ENCODE data around the gene CRYBA4. TPM values are rescaled to one million over a fixed set of nuclear protein-coding genes. Genes with fewer than 3 reads are reported as not detected.

Gene CRYBA4
- total RNA-seq, 1 experiment from 2014 or later = not detected

- Mint-ChIP-seq H3K27ac (ENCODE audit: low read depth, unreplicated experiment) (no peak overlapping the region), H3K27me3 (ENCODE audit: insufficient read depth, unreplicated experiment) (no peaks in the 10 kb centered on the region), H3K9me3 (ENCODE audit: unreplicated experiment) (no peaks in the 10 kb centered on the region), H3K4me1 (ENCODE audit: insufficient read depth, unreplicated experiment) (no peaks in the 10 kb centered on the region), H3K4me3 (ENCODE audit: unreplicated experiment) (no peak overlapping the region), H3K36me3 (ENCODE audit: insufficient read depth, unreplicated experiment) (peaks cover 6% of the 10 kb centered on the region)
- ChIA-PET POLR2A (no interaction called here), CTCF (no interaction called here)
- TF ChIP-seq CTCF (IDR thresholded peaks at IDR 0.05; ENCODE audit: unreplicated experiment) = no peak
- intact Hi-C loops (cut with micrococcal nuclease) = no loop called here
- no TSS peak for BruUV-seq (replicated peaks)
- no peak for DNase-seq (ENCODE audit: unreplicated experiment)
These were observed 44.7 kb upstream of the CRYBA4 start for GRCh38 chr22:26577081-26577480.

- Mint-ChIP-seq H3K4me1 (ENCODE audit: insufficient read depth, unreplicated experiment) (peaks cover 7% of the 10 kb centered on the region), H3K36me3 (ENCODE audit: insufficient read depth, unreplicated experiment) (no peaks in the 10 kb centered on the region), H3K9me3 (ENCODE audit: unreplicated experiment) (no peaks in the 10 kb centered on the region), H3K27ac (ENCODE audit: low read depth, unreplicated experiment) (no peak overlapping the region), H3K4me3 (ENCODE audit: unreplicated experiment) (no peak overlapping the region), H3K27me3 (ENCODE audit: insufficient read depth, unreplicated experiment) (no peaks in the 10 kb centered on the region)
- POLR2A ChIA-PET = no interaction called here
- no TSS peak for BruUV-seq (replicated peaks)
- no peak for TF ChIP-seq CTCF (IDR thresholded peaks at IDR 0.05; ENCODE audit: unreplicated experiment)
- no peak for DNase-seq (ENCODE audit: unreplicated experiment)
- CTCF ChIA-PET = interaction anchor here (0.6 kb wide), 1 partner anchor 10 kb away, joined by 3 read pairs; the partner anchor contains the start of gene TPST2
- intact Hi-C loops (cut with micrococcal nuclease) = no loop called here
These were observed 42.4 kb upstream of the CRYBA4 start for GRCh38 chr22:26579331-26579886.

GRCh38 chr22:26580240-26580962 is 41.4 kb upstream of the CRYBA4 start:
- DNase-seq (ENCODE audit: unreplicated experiment) = no peak
- CTCF ChIA-PET = interaction anchor here (0.6 kb wide), 1 partner anchor 9 kb away, joined by 3 read pairs; the partner anchor contains the start of gene TPST2
- H3K4me1 Mint-ChIP-seq (ENCODE audit: insufficient read depth, unreplicated experiment) = peaks cover 16% of the 10 kb centered on the region
- H3K4me3 Mint-ChIP-seq (ENCODE audit: unreplicated experiment) = no peak overlapping the region
- no peaks in the 10 kb centered on the region for H3K36me3 Mint-ChIP-seq (ENCODE audit: insufficient read depth, unreplicated experiment)
- H3K9me3 Mint-ChIP-seq (ENCODE audit: unreplicated experiment) = no peaks in the 10 kb centered on the region
- POLR2A ChIA-PET = no interaction called here
- intact Hi-C loops (cut with micrococcal nuclease) = no loop called here
- H3K27ac Mint-ChIP-seq (ENCODE audit: low read depth, unreplicated experiment) = no peak overlapping the region
- no TSS peak for BruUV-seq (replicated peaks)
- H3K27me3 Mint-ChIP-seq (ENCODE audit: insufficient read depth, unreplicated experiment) = no peaks in the 10 kb centered on the region
- TF ChIP-seq CTCF (IDR thresholded peaks at IDR 0.05; ENCODE audit: unreplicated experiment) = no peak

- intact Hi-C loops (cut with micrococcal nuclease) = no loop called here
- CTCF ChIA-PET = interaction anchor here (0.6 to 0.7 kb wide), 2 partner anchors 18 to 997 kb away, joined by 3 read pairs; no protein-coding TSS in a partner anchor
- POLR2A ChIA-PET = interaction anchor here (1.1 kb wide), 1 partner anchor 9 kb away, joined by 3 read pairs; the partner anchor contains the start of gene TPST2
- Mint-ChIP-seq H3K9me3 (ENCODE audit: unreplicated experiment) (no peaks in the 10 kb centered on the region), H3K27me3 (ENCODE audit: insufficient read depth, unreplicated experiment) (no peaks in the 10 kb centered on the region), H3K4me1 (ENCODE audit: insufficient read depth, unreplicated experiment) (peaks cover 18% of the 10 kb centered on the region), H3K4me3 (ENCODE audit: unreplicated experiment) (no peak overlapping the region), H3K36me3 (ENCODE audit: insufficient read depth, unreplicated experiment) (no peaks in the 10 kb centered on the region), H3K27ac (ENCODE audit: low read depth, unreplicated experiment) (no peak overlapping the region)
- no peak for TF ChIP-seq CTCF (IDR thresholded peaks at IDR 0.05; ENCODE audit: unreplicated experiment)
- DNase-seq (ENCODE audit: unreplicated experiment) = no peak
- BruUV-seq (replicated peaks) = no TSS peak
These were observed 40.7 kb upstream of the CRYBA4 start for GRCh38 chr22:26581026-26581425.

Data from MCF 10A (cell line).